Activated naive CD4-positive, alpha-beta T cell treated with anti-CD3 and anti-CD28 coated beads, Interleukin-2, amount 10 ng/mL, durations not matched to agents 7 days and 5 days (primary cell): ENCODE results near the gene ZNF736.
"Not testable (repeated sequence)": the region's sequence is repeated elsewhere in the genome, so short reads cannot be mapped to it uniquely, and the experiment has no call there.

Experiments used
- CTCF ChIA-PET: fragments of 350-600 bp; sonication (Branson Sonifier 250); formaldehyde crosslinking; loops from one replicate; lab custom pipeline; 2021; ENCODE audit warnings: antibody characterized with exemption; lab: Charles Lee
- DNase-seq: peaks from one replicate; pipeline ENCODE4 v3.0.0-alpha.2; 2020
- H3K27ac Mint-ChIP-seq: one replicate; pipeline ENCODE4 v1.8.0; 2021; ENCODE audit warnings: mild to moderate bottlenecking, moderate library complexity, mixed read lengths
- H3K27me3 Mint-ChIP-seq: one replicate; pipeline ENCODE4 v1.8.0; 2021; ENCODE audit warnings: mild to moderate bottlenecking, mixed read lengths
- H3K36me3 Mint-ChIP-seq: one replicate; pipeline ENCODE4 v1.8.0; 2021; ENCODE audit warnings: mixed read lengths
- H3K4me1 Mint-ChIP-seq: one replicate; pipeline ENCODE4 v1.8.0; 2021; ENCODE audit warnings: mixed read lengths
- H3K4me3 Mint-ChIP-seq: one replicate; pipeline ENCODE4 v1.8.0; 2021; ENCODE audit warnings: mild to moderate bottlenecking, moderate library complexity, mixed read lengths
- H3K9me3 Mint-ChIP-seq: one replicate; pipeline ENCODE4 v1.8.0; 2021; ENCODE audit warnings: mixed read lengths

Gene ZNF736

GRCh38 chr7:64320547-64321513, 7.1 kb downstream of the ZNF736 start:
- CTCF ChIA-PET, result interaction anchor here (1.0 to 1.2 kb wide), 3 partner anchors 14 to 29 kb away, joined by 3 read pairs; no protein-coding TSS in a partner anchor
- no peak for DNase-seq
- Mint-ChIP-seq H3K27me3 (no peaks in the 10 kb centered on the region), H3K27ac (no peak overlapping the region), H3K9me3 (peaks cover 43% of the 10 kb centered on the region), H3K4me3 (no peak overlapping the region), H3K4me1 (peaks cover 11% of the 10 kb centered on the region), H3K36me3 (peaks cover 49% of the 10 kb centered on the region)

- Mint-ChIP-seq H3K9me3 (peaks cover 52% of the 10 kb centered on the region), H3K36me3 (peaks cover 53% of the 10 kb centered on the region)
- CTCF ChIA-PET, H3K27me3 Mint-ChIP-seq, H3K4me1 Mint-ChIP-seq, DNase-seq, H3K27ac Mint-ChIP-seq, H3K4me3 Mint-ChIP-seq: not testable (repeated sequence)
Observed at GRCh38 chr7:64324166-64324565, 10.4 kb downstream of the ZNF736 start.

GRCh38 chr7:64348713-64349210, 35.0 kb downstream of the ZNF736 start:
- CTCF ChIA-PET, H3K4me3 Mint-ChIP-seq, H3K27ac Mint-ChIP-seq, DNase-seq, H3K27me3 Mint-ChIP-seq, H3K4me1 Mint-ChIP-seq: not testable (repeated sequence)
- Mint-ChIP-seq H3K9me3 (peaks cover 73% of the 10 kb centered on the region), H3K36me3 (peaks cover 60% of the 10 kb centered on the region)

GRCh38 chr7:64359543-64359942, 45.8 kb downstream of the ZNF736 start:
- Mint-ChIP-seq H3K9me3 (peaks cover 59% of the 10 kb centered on the region), H3K4me1 (no peaks in the 10 kb centered on the region)
- CTCF ChIA-PET, result no interaction called here

GRCh38 chr7:64371116-64371515, 57.4 kb downstream of the ZNF736 start:
- no peaks in the 10 kb centered on the region for H3K36me3 Mint-ChIP-seq
- H3K4me1 Mint-ChIP-seq, result no peaks in the 10 kb centered on the region
- H3K4me3 Mint-ChIP-seq, result no peak overlapping the region
- no peaks in the 10 kb centered on the region for H3K27me3 Mint-ChIP-seq
- H3K9me3 Mint-ChIP-seq, result peaks cover 72% of the 10 kb centered on the region
- no peak for DNase-seq
- no peak overlapping the region for H3K27ac Mint-ChIP-seq
- CTCF ChIA-PET, result no interaction called here

More at GRCh38 chr7:64359543-64359942, 45.8 kb downstream of the ZNF736 start:
- DNase-seq, result no peak
- H3K36me3 Mint-ChIP-seq, result peaks cover 14% of the 10 kb centered on the region
- no peaks in the 10 kb centered on the region for H3K27me3 Mint-ChIP-seq
- no peak overlapping the region for H3K27ac Mint-ChIP-seq
- H3K4me3 Mint-ChIP-seq, result no peak overlapping the region

- H3K9me3 Mint-ChIP-seq, result peaks cover 76% of the 10 kb centered on the region
Observed at GRCh38 chr7:64373017-64373416, 59.3 kb downstream of the ZNF736 start.

GRCh38 chr7:64400401-64400800, 86.6 kb downstream of the ZNF736 start:
- Mint-ChIP-seq H3K4me1 (no peaks in the 10 kb centered on the region), H3K9me3 (peaks cover 29% of the 10 kb centered on the region), H3K36me3 (no peaks in the 10 kb centered on the region), H3K27ac (no peak overlapping the region), H3K27me3 (no peaks in the 10 kb centered on the region), H3K4me3 (no peak overlapping the region)
- no peak for DNase-seq
- CTCF ChIA-PET, result no interaction called here

More at GRCh38 chr7:64373017-64373416, 59.3 kb downstream of the ZNF736 start:
- Mint-ChIP-seq H3K36me3 (no peaks in the 10 kb centered on the region), H3K27me3 (no peaks in the 10 kb centered on the region), H3K27ac (no peak overlapping the region), H3K4me3 (no peak overlapping the region), H3K4me1 (no peaks in the 10 kb centered on the region)
- DNase-seq, result no peak
- CTCF ChIA-PET, result no interaction called here
